HEK293 (cell line): ENCODE measurements around the gene FAM131B.

Experiments used
- CTCF ChIA-PET: fragments of 350-600 bp; formaldehyde crosslinking; extraction: SDS; loops from one replicate; lab custom pipeline; 2021; ENCODE audit warnings: antibody characterized with exemption; lab: Yijun Ruan, JAX
- POLR2A ChIA-PET: fragments of 300-600 bp; formaldehyde crosslinking; extraction: SDS; loops from one replicate; lab custom pipeline; 2020; ENCODE audit warnings: antibody characterized with exemption, inconsistent platforms; lab: Yijun Ruan, JAX
- H3K27ac ChIP-seq: fragments of 200-500 bp; sonication (Bioruptor generic); 2 replicates; pipeline ENCODE4 v1.5.1; 2014; ENCODE audit warnings: low read depth, low read length, control low read depth, inconsistent platforms; ENCODE audit errors: extremely low read depth
- H3K36me3 ChIP-seq, 2 experiments: fragments of 200-500 bp in 1 of 2; sonication (Bioruptor generic) in 1 of 2; 1 replicate in 1 of 2; 2 replicates in 1 of 2; pipeline ENCODE4 v1.5.1; 2014 to 2017; ENCODE audit warnings: inconsistent platforms in 2 of 2, low read length in 2 of 2; ENCODE audit not compliant: control insufficient read depth in 2 of 2, insufficient read depth in 1 of 2
- H3K4me1 ChIP-seq: fragments of 200-500 bp; sonication (Bioruptor generic); 2 replicates; pipeline ENCODE4 v1.5.1; 2014; ENCODE audit warnings: mild to moderate bottlenecking, low read length, inconsistent platforms; ENCODE audit not compliant: control insufficient read depth, insufficient read depth
- H3K4me3 ChIP-seq: 2 replicates; pipeline ENCODE4 v1.5.1; 2011; ENCODE audit warnings: low read depth, mild to moderate bottlenecking, control low read depth, low read length, moderate library complexity
- H3K9me3 ChIP-seq: fragments of 200-500 bp; sonication (Bioruptor generic); 2 replicates; pipeline ENCODE4 v1.5.1; 2014; ENCODE audit warnings: low read depth, low read length, inconsistent platforms; ENCODE audit not compliant: control insufficient read depth, insufficient read depth
- ZNF473 ChIP-seq: fragments of 450-650 bp; formaldehyde crosslinking; IDR thresholded peaks from 2 replicates; pipeline ENCODE4 v1.5.1; 2017; ENCODE audit warnings: missing biosample characterization, missing genetic modification characterization
- ZNF514 ChIP-seq: fragments of 450-650 bp; formaldehyde crosslinking; IDR thresholded peaks from 2 replicates; pipeline ENCODE4 v1.5.1; 2016; ENCODE audit warnings: missing biosample characterization, missing genetic modification characterization
- ZSCAN23 ChIP-seq: fragments of 450-650 bp; formaldehyde crosslinking; IDR thresholded peaks from 2 replicates; pipeline ENCODE4 v1.5.1; 2016; ENCODE audit warnings: missing biosample characterization, missing genetic modification characterization
- TF ChIP-seq, protein P1 (sequence below): fragments of 450-650 bp; formaldehyde crosslinking; IDR thresholded peaks from 2 replicates; pipeline ENCODE4 v1.5.1; 2016; ENCODE audit warnings: missing biosample characterization, missing genetic modification characterization
- TF ChIP-seq, protein P2 (sequence below): fragments of 450-650 bp; formaldehyde crosslinking; IDR thresholded peaks from 2 replicates; pipeline ENCODE4 v1.5.1; 2017; ENCODE audit warnings: missing biosample characterization, mild to moderate bottlenecking, missing genetic modification characterization, moderate library complexity
- TF ChIP-seq, protein P3 (sequence below): fragments of 450-650 bp; formaldehyde crosslinking; IDR thresholded peaks from 2 replicates; pipeline ENCODE4 v1.5.1; 2016; ENCODE audit warnings: missing biosample characterization, missing genetic modification characterization, low read depth
- TF ChIP-seq, protein P4 (sequence below): fragments of 450-650 bp; formaldehyde crosslinking; conservative IDR thresholded peaks from 2 replicates; pipeline ENCODE4 v1.5.1; 2016; ENCODE audit warnings: low read depth, missing biosample characterization, missing genetic modification characterization

Gene FAM131B

DNA sequence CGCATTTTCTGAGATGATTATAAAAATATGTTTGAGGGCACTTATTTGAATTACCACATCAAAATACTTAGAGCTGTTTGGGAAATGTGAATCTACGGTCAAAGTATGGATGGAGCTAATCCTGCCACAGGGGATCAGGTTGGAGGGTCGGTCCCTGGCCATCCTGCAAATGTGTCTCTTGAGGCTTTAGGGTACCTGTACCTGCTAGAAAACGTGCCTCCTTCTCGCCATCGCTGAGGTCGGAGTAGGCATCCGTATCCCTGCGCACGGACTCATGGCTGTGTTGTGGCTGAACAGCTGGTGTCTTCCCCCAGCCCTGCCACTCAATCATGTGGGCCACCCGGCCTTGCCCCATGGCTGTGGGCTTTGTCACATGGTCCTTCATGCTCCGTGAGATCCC lies 3.9 kb downstream of the FAM131B start (continued):
- TF ChIP-seq, protein P1, sequence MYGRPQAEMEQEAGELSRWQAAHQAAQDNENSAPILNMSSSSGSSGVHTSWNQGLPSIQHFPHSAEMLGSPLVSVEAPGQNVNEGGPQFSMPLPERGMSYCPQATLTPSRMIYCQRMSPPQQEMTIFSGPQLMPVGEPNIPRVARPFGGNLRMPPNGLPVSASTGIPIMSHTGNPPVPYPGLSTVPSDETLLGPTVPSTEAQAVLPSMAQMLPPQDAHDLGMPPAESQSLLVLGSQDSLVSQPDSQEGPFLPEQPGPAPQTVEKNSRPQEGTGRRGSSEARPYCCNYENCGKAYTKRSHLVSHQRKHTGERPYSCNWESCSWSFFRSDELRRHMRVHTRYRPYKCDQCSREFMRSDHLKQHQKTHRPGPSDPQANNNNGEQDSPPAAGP (tag by site-specific recombination), result no peak
- TF ChIP-seq ZNF473 (tag by site-specific recombination), result no peak

DNA sequence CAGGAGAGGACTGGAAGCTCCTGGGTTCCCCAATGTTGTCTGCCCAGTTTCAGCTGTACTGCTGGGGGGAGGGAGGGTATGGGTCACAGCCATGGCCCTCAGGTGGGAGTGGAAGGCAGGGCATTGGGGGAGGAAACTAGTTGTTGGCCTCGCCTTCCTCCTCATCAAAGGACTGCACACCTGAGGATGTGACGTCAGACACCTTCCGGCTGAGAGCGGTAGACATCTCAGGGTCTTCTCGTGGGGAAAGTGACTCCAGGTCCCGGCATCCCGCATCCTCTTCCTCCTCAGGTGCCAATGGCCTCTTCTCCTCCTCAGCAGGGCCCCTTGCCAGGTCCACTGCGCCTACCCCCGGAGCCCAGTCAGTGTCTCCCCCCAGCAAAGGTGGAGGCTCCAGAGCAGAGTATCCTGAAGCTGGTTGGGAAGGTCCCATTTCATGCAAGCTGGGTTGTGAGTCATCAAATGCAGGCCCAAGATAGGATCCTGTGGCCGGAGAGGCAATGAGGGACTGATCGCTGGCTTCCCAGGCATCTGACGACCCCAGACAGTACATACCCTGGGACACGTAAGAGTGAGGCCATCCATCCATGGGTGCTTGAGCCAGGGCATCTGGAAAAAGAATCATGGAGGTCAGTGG lies 6.0 kb downstream of the FAM131B start:
- H3K36me3 ChIP-seq, result peaks cover 0 to 32% of the 10 kb centered on the region in 2 experiments; a peak in 1 of 3 replicates
- no peak overlapping the region for H3K4me3 ChIP-seq
- no peaks in the 10 kb centered on the region for H3K9me3 ChIP-seq
- ChIA-PET CTCF (interaction anchor here (0.6 to 2.0 kb wide), 4 partner anchors 11 to 54 kb away, joined by 3 to 8 read pairs (median 4); no protein-coding TSS in a partner anchor), POLR2A (no interaction called here)
- H3K27ac ChIP-seq, result no peak overlapping the region
- TF ChIP-seq, protein P2, sequence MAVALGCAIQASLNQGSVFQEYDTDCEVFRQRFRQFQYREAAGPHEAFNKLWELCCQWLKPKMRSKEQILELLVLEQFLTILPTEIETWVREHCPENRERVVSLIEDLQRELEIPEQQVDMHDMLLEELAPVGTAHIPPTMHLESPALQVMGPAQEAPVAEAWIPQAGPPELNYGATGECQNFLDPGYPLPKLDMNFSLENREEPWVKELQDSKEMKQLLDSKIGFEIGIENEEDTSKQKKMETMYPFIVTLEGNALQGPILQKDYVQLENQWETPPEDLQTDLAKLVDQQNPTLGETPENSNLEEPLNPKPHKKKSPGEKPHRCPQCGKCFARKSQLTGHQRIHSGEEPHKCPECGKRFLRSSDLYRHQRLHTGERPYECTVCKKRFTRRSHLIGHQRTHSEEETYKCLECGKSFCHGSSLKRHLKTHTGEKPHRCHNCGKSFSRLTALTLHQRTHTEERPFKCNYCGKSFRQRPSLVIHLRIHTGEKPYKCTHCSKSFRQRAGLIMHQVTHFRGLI (tag by site-specific recombination), result no peak
- TF ChIP-seq, protein P3, sequence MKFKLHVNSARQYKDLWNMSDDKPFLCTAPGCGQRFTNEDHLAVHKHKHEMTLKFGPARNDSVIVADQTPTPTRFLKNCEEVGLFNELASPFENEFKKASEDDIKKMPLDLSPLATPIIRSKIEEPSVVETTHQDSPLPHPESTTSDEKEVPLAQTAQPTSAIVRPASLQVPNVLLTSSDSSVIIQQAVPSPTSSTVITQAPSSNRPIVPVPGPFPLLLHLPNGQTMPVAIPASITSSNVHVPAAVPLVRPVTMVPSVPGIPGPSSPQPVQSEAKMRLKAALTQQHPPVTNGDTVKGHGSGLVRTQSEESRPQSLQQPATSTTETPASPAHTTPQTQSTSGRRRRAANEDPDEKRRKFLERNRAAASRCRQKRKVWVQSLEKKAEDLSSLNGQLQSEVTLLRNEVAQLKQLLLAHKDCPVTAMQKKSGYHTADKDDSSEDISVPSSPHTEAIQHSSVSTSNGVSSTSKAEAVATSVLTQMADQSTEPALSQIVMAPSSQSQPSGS (tag by site-specific recombination), result no peak
- no peaks in the 10 kb centered on the region for H3K4me1 ChIP-seq

DNA sequence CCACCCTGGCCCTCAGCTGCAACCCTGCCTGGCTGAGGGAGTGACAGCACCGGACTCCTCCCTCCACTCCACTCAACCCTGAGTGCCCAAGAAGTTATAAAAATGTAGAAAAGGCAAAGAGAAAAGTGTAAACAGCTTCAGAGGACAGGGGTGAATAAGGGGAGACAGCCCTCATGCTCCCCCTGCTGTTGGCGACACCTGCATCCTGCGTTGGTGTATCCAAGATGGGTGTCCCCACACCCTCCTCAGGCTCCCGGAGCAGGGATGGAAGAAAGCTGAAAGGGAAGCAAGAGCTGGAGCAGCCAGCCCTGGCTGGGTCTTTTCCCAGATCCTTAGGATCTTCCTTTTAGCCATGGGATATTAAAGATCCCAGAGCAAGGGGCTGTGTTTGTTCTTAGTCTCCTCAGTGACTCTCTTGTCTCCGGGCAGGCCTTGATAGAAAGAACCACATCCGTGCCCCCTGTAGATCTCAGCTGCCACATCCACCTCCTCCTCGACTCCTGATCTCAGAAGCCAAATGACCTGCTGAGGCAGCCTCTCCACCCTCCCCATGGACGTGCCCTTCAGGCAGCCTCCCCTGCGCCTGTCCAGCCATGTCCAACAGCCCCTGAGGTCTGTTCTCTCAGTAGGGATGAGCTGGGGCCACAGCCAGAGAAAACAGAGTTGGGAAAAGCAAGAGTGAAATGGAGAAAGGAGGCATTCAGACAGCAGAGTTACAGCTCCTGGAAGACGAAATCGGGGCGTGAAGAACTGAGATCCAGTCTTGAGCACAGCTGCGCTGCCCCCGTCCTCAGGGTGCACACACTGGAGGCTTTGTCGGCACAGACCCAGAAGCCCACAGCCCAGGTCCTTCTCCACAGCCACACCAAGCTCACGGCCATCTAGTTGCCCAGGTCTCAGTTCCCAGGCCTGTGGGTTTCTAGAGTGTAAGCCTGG lies 6.8 kb downstream of the FAM131B start:
- Histone ChIP-seq H3K27ac (no peak overlapping the region), H3K36me3 (peaks cover 0 to 32% of the 10 kb centered on the region in 2 experiments; a peak in 1 of 3 replicates), H3K9me3 (no peaks in the 10 kb centered on the region), H3K4me3 (no peak overlapping the region), H3K4me1 (no peaks in the 10 kb centered on the region)
- ChIA-PET POLR2A (interaction anchor here (0.7 kb wide), 1 partner anchor 38 kb away, joined by 3 read pairs; no protein-coding TSS in a partner anchor), CTCF (interaction anchor here (0.6 to 2.0 kb wide), 5 partner anchors 10 to 624 kb away, joined by 3 to 8 read pairs (median 4); no protein-coding TSS in a partner anchor)
- TF ChIP-seq, protein P4, sequence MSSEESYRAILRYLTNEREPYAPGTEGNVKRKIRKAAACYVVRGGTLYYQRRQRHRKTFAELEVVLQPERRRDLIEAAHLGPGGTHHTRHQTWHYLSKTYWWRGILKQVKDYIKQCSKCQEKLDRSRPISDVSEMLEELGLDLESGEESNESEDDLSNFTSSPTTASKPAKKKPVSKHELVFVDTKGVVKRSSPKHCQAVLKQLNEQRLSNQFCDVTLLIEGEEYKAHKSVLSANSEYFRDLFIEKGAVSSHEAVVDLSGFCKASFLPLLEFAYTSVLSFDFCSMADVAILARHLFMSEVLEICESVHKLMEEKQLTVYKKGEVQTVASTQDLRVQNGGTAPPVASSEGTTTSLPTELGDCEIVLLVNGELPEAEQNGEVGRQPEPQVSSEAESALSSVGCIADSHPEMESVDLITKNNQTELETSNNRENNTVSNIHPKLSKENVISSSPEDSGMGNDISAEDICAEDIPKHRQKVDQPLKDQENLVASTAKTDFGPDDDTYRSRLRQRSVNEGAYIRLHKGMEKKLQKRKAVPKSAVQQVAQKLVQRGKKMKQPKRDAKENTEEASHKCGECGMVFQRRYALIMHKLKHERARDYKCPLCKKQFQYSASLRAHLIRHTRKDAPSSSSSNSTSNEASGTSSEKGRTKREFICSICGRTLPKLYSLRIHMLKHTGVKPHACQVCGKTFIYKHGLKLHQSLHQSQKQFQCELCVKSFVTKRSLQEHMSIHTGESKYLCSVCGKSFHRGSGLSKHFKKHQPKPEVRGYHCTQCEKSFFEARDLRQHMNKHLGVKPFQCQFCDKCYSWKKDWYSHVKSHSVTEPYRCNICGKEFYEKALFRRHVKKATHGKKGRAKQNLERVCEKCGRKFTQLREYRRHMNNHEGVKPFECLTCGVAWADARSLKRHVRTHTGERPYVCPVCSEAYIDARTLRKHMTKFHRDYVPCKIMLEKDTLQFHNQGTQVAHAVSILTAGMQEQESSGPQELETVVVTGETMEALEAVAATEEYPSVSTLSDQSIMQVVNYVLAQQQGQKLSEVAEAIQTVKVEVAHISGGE (tag by site-specific recombination), result 0 out of 2 replicates have a peak, but pooled peaks have one; percentile 25
- no peak for TF ChIP-seq ZSCAN23 (tag by site-specific recombination)

DNA sequence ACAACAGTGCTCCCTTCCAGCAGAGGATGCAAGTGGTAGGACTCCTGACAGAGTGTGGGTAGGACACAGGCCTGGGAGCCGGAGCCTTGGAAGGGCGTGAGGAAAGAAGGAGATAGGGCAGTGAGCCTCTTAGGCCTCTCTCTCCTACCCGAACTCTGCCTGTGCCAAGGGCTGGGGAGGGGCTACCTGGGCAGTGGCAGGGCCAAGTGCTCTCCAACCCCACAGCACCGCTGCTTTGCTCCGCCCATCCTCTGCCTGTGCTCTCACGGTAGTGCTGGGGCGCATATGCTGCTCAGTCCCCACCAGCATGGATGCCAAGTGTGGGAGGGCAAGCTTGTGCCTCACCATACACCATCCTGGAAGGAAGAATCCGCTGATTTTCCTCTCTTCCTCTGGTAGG lies 7.5 kb downstream of the FAM131B start:
- Histone ChIP-seq H3K36me3 (peaks cover 0 to 32% of the 10 kb centered on the region in 2 experiments; a peak in 1 of 3 replicates), H3K4me1 (no peaks in the 10 kb centered on the region), H3K9me3 (no peaks in the 10 kb centered on the region), H3K4me3 (no peak overlapping the region), H3K27ac (no peak overlapping the region)
- TF ChIP-seq ZNF514 (tag by site-specific recombination), result no peak
- ChIA-PET POLR2A (interaction anchor here (0.7 kb wide), 1 partner anchor 37 kb away, joined by 3 read pairs; no protein-coding TSS in a partner anchor), CTCF (interaction anchor here (0.6 to 2.0 kb wide), 3 partner anchors 10 to 554 kb away, joined by 3 to 5 read pairs (median 3); no protein-coding TSS in a partner anchor)
